Erythroblast (primary cell): ENCODE results near the gene INTS2.

ENCODE experiments used
- GATA1 ChIP-seq: IDR thresholded peaks from 2 replicates; pipeline ENCODE4 v1.6.1; 2011; ENCODE audit warnings: low read depth, mild to moderate bottlenecking, control low read depth, low read length, moderate library complexity
- POLR2A ChIP-seq: IDR thresholded peaks from 2 replicates; pipeline ENCODE4 v1.6.1; 2011; ENCODE audit warnings: mild to moderate bottlenecking, low read length

DNA sequence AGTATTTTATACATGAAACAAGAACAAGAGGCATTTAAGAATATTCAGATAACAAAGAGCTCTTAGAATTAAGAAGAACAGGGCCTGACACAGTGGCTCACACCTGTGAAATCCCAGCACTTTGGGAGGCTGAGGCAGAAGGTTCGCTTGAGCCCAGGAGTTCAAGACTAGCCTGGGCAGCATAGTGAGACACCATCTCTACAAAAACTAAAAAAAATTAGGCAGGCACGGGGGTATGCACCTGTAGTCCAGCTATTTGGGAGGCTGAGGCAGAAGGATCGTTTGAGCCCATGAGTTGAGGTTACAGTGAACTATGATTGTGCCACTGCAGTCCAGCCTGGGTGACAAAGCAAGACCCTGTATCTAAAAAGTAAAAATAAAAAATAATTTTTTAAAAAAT is 52.0 kb downstream of the INTS2 start:
- TF ChIP-seq POLR2A, result no peak
- TF ChIP-seq GATA1, result no peak
